Measurements from ENCODE around the gene MYL6. TPM values are rescaled to one million over a fixed set of nuclear protein-coding genes. Genes with fewer than 3 reads are reported as not detected.
A peak's percentile ranks its signal among the peaks of the same experiment; 100 is the strongest.

The MYL6 gene
- total RNA-seq, 1 experiment from 2014 or later: 716 TPM

DNA sequence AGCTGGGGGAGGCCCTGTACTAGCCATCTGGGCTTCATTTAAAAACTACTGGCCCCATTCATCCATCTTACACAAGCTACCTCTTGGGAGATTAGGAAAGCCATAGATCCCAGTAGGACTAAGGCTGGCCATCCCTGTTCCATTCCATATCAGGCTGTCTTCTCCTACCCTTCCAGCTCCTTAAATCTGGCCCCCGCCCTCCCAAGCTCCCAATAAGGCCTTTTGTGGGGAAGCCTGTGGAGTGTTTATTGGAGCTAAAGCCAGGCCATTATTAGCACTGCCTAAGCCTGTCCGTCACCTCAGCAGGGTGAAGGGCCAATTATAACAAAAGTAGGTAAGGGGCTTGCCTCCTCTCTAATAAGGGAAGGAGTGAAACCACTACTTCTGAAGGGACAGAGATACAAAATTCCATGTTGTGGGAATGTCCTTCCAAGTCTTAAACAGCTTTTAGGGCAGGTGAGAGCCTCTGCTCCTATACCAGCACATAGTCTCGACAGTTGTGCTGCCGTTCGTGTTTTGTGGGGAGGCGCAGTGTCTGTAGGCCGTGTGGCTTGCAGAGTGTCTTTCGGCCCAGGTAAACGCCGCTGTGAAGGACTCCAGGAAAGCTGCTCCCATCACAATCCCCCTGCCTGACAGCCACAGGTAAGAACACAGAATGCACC is 3.7 kb downstream of the MYL6 start:
- CTCF ChIA-PET: interaction anchor here (0.7 to 6.1 kb wide), 8 partner anchors 14 to 1479 kb away, joined by 3 to 36 read pairs (median 3); partner anchors contain the start of genes ESYT1, RNF41, SMARCC2 and ZC3H10
- no TSS peak for BruUV-seq (replicated peaks)
- TF ChIP-seq, protein P1, sequence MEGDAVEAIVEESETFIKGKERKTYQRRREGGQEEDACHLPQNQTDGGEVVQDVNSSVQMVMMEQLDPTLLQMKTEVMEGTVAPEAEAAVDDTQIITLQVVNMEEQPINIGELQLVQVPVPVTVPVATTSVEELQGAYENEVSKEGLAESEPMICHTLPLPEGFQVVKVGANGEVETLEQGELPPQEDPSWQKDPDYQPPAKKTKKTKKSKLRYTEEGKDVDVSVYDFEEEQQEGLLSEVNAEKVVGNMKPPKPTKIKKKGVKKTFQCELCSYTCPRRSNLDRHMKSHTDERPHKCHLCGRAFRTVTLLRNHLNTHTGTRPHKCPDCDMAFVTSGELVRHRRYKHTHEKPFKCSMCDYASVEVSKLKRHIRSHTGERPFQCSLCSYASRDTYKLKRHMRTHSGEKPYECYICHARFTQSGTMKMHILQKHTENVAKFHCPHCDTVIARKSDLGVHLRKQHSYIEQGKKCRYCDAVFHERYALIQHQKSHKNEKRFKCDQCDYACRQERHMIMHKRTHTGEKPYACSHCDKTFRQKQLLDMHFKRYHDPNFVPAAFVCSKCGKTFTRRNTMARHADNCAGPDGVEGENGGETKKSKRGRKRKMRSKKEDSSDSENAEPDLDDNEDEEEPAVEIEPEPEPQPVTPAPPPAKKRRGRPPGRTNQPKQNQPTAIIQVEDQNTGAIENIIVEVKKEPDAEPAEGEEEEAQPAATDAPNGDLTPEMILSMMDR (IDR thresholded peaks at IDR 0.05; ENCODE audit: unreplicated experiment): no peak
- Mint-ChIP-seq H3K36me3 (ENCODE audit: insufficient read depth, unreplicated experiment) (peaks cover 90% of the 10 kb centered on the region), H3K9me3 (ENCODE audit: unreplicated experiment) (no peaks in the 10 kb centered on the region), H3K27ac (ENCODE audit: low read depth, unreplicated experiment) (peak overlapping the region; percentile 29), H3K4me3 (ENCODE audit: unreplicated experiment) (peak overlapping the region; percentile 97), H3K27me3 (ENCODE audit: insufficient read depth, unreplicated experiment) (no peaks in the 10 kb centered on the region), H3K4me1 (ENCODE audit: insufficient read depth, unreplicated experiment) (peaks cover 26% of the 10 kb centered on the region)
- POLR2A ChIA-PET: interaction anchor here (1.1 to 7.6 kb wide), 5 partner anchors 9 to 43 kb away, joined by 3 to 146 read pairs (median 70); partner anchors contain the start of genes ESYT1, MYL6B, RPL41 and SMARCC2
- DNase-seq (ENCODE audit: unreplicated experiment): no peak
- intact Hi-C loops (cut with micrococcal nuclease): no loop called here

DNA sequence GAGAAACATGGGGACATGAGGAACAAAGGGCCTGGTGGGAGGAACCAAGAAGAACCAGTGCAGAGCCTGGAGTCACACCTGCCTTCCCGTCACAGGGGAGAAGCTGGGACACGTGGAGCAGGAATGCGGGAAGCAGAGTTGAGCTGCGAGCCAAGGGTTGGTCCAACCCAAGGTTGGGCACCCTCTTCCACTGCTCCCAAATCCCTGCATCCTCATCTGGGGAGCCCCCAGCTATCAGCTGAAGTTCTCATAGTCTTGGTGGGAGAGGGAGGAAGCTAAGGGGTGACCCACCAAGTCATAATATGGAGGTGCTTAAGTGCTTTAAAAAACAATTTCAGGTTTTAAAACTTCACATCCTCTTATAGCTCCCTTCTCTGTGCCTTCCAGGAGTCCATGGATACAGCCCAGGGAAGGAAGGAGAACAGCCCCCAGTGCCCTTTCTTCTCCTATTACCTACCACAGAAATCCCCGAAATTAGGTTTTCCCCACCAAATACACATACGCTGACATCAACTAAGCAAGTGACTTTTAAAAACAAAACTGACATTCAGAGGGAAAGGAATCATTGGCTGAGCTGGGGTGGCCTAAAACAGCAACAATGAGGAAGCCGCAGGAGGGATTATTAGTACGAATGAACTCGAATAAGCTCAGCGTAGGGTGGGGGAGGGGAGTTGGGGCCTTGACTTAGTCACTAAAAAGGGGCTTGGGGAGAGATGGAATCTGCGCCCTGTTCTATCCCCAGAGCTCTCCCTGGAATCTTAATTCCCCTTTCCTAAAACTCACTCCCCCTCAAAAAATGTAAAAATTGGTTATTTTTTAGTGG is 4.5 kb downstream of the MYL6 start:
- Mint-ChIP-seq H3K27ac (ENCODE audit: low read depth, unreplicated experiment) (peak overlapping the region; percentile 29), H3K9me3 (ENCODE audit: unreplicated experiment) (no peaks in the 10 kb centered on the region), H3K4me3 (ENCODE audit: unreplicated experiment) (no peak overlapping the region), H3K4me1 (ENCODE audit: insufficient read depth, unreplicated experiment) (peaks cover 26% of the 10 kb centered on the region), H3K27me3 (ENCODE audit: insufficient read depth, unreplicated experiment) (no peaks in the 10 kb centered on the region), H3K36me3 (ENCODE audit: insufficient read depth, unreplicated experiment) (peaks cover 99% of the 10 kb centered on the region)
- TSS peak; percentile 22 for BruUV-seq (replicated peaks)
- ChIA-PET POLR2A (interaction anchor here (0.6 to 7.6 kb wide), 9 partner anchors 9 to 424 kb away, joined by 3 to 146 read pairs (median 6); partner anchors contain the start of genes ESYT1, MYL6B, RPL41 and SMARCC2), CTCF (interaction anchor here (0.6 to 6.1 kb wide), 9 partner anchors 13 to 1478 kb away, joined by 3 to 36 read pairs (median 3); partner anchors contain the start of genes SMARCC2 and ZC3H10)
- DNase-seq (ENCODE audit: unreplicated experiment): no peak
- intact Hi-C loops (cut with micrococcal nuclease): no loop called here
- TF ChIP-seq, protein P1 (IDR thresholded peaks at IDR 0.05; ENCODE audit: unreplicated experiment): no peak

DNA sequence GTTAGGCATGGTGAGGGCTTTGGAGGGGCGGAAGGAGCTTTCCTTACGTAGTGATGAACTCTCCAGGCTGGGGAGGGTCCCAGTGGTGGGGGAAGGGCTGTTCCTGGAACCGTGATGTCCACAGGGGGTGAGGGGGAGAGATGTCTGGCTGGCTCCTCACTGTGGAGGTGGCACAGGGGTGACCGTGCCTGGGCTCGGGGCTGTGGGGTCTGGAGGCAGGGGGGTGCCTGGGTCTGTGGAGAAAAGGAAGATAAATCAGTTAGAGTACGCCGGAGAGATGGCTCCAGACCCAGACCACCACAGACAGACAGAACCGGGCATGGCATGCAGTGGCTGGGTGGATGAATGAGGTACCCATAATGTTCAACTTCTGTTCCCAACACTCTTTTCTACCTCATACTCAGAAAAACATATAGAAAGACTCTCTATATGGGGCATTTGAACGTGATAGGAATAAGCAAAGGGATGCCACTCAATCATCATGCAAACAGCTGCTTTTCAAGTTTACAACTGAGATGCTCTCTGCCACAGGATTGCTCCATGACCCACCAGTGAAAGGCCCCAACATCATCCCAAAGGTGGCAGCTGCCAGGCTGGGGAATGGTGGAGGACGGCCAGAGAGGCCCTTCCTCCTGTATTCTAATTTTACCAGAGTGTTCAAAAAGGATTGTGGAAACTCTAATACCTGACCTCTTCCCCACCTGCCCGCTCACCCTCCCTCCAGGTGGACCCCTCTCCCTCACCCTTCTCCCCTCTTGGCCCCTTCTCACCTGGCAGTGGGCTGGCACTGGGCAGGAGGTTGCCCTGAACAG is 5.6 kb downstream of the MYL6 start:
- POLR2A ChIA-PET: interaction anchor here (0.6 to 7.6 kb wide), 8 partner anchors 8 to 144 kb away, joined by 3 to 146 read pairs (median 11); partner anchors contain the start of genes ESYT1, MYL6B, RPL41 and SMARCC2
- no peaks in the 10 kb centered on the region for H3K27me3 Mint-ChIP-seq (ENCODE audit: insufficient read depth, unreplicated experiment)
- H3K4me3 Mint-ChIP-seq (ENCODE audit: unreplicated experiment): no peak overlapping the region
- peaks cover 26% of the 10 kb centered on the region for H3K4me1 Mint-ChIP-seq (ENCODE audit: insufficient read depth, unreplicated experiment)
- CTCF ChIA-PET: interaction anchor here (0.6 to 6.1 kb wide), 4 partner anchors 15 to 301 kb away, joined by 3 to 36 read pairs (median 3); partner anchors contain the start of gene SMARCC2
- TF ChIP-seq, protein P1 (IDR thresholded peaks at IDR 0.05; ENCODE audit: unreplicated experiment): no peak
- no TSS peak for BruUV-seq (replicated peaks)
- intact Hi-C loops (cut with micrococcal nuclease): no loop called here
- no peak for DNase-seq (ENCODE audit: unreplicated experiment)
- peaks cover 98% of the 10 kb centered on the region for H3K36me3 Mint-ChIP-seq (ENCODE audit: insufficient read depth, unreplicated experiment)
- H3K27ac Mint-ChIP-seq (ENCODE audit: low read depth, unreplicated experiment): no peak overlapping the region
- H3K9me3 Mint-ChIP-seq (ENCODE audit: unreplicated experiment): no peaks in the 10 kb centered on the region

Measured in MCF 10A (cell line).